GM21737 (cell line): Measurements from ENCODE around the gene OR4F6.

ENCODE experiments used
- ATAC-seq: cut with Tn5 transposase; IDR thresholded peaks from one replicate; pipeline ENCODE4 v1.9.1; 2021; ENCODE audit warnings: mild to moderate bottlenecking, moderate library complexity; ENCODE audit not compliant: unreplicated experiment

OR4F6 gene

GRCh38 chr15:101804375-101804774 lies 1.1 kb downstream of the OR4F6 start:
- ATAC-seq = no peak

GRCh38 chr15:101804941-101805340 lies 1.6 kb downstream of the OR4F6 start:
- no peak for ATAC-seq

- ATAC-seq = no peak
Measured at GRCh38 chr15:101805605-101806345, 2.5 kb downstream of the OR4F6 start.

GRCh38 chr15:101807345-101807945 lies 4.1 kb downstream of the OR4F6 start:
- no peak for ATAC-seq

GRCh38 chr15:101808201-101808600 lies 4.9 kb downstream of the OR4F6 start:
- ATAC-seq = no peak

- ATAC-seq = no peak
Measured at GRCh38 chr15:101810456-101810855, 7.1 kb downstream of the OR4F6 start.

GRCh38 chr15:101810876-101811275 lies 7.6 kb downstream of the OR4F6 start:
- no peak for ATAC-seq

GRCh38 chr15:101811902-101812301 lies 8.6 kb downstream of the OR4F6 start, which contains the start of gene OR4F15:
TSS of gene OR4F15 (plus strand) at chr15:101812202. CDS start at chr15:101818187, 5,985 bp downstream.
- no peak for ATAC-seq

- no peak for ATAC-seq
Measured at GRCh38 chr15:101813803-101814534, 10.7 kb downstream of the OR4F6 start.

- no peak for ATAC-seq
Measured at GRCh38 chr15:101820781-101821180, 17.5 kb downstream of the OR4F6 start.

- no peak for ATAC-seq
Measured at GRCh38 chr15:101827257-101827656, 23.9 kb downstream of the OR4F6 start.

- ATAC-seq = no peak
Measured at GRCh38 chr15:101828774-101829173, 25.5 kb downstream of the OR4F6 start.

- no peak for ATAC-seq
Measured at GRCh38 chr15:101841656-101842055, 38.3 kb downstream of the OR4F6 start.

GRCh38 chr15:101844916-101845315 lies 41.6 kb downstream of the OR4F6 start:
- no peak for ATAC-seq

- ATAC-seq = no peak
Measured at GRCh38 chr15:101852356-101852755, 49.0 kb downstream of the OR4F6 start.
